Testis (tissue), 2 donors: Measurements from ENCODE around the gene FBLN1.

Experiments
- POLR2A ChIP-seq: fragments of 450-650 bp; IDR thresholded peaks from one replicate; pipeline ENCODE4 v1.6.1; 2017; ENCODE audit warnings: antibody characterized with exemption, mild to moderate bottlenecking, moderate library complexity
- TF ChIP-seq, protein P1 (sequence below), 3 experiments: fragments of 450-650 bp in 2 of 3; fragments of 200-600 bp in 1 of 3; sonication (generic) in 1 of 3; IDR thresholded peaks; one replicate each; pipeline ENCODE4 v1.5.1; 2016 to 2019; ENCODE audit warnings: antibody characterized with exemption in 3 of 3, mild to moderate bottlenecking in 2 of 3, moderate library complexity in 1 of 3

- TF ChIP-seq, protein P1, sequence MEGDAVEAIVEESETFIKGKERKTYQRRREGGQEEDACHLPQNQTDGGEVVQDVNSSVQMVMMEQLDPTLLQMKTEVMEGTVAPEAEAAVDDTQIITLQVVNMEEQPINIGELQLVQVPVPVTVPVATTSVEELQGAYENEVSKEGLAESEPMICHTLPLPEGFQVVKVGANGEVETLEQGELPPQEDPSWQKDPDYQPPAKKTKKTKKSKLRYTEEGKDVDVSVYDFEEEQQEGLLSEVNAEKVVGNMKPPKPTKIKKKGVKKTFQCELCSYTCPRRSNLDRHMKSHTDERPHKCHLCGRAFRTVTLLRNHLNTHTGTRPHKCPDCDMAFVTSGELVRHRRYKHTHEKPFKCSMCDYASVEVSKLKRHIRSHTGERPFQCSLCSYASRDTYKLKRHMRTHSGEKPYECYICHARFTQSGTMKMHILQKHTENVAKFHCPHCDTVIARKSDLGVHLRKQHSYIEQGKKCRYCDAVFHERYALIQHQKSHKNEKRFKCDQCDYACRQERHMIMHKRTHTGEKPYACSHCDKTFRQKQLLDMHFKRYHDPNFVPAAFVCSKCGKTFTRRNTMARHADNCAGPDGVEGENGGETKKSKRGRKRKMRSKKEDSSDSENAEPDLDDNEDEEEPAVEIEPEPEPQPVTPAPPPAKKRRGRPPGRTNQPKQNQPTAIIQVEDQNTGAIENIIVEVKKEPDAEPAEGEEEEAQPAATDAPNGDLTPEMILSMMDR (IDR thresholded peaks at IDR 0.05), result no peak
- no peak for TF ChIP-seq POLR2A
Observed at GRCh38 chr22:45490836-45491235, 11.8 kb upstream of the FBLN1 start.
